ENCODE measurements around the gene ATP6V1G3. TPM values are rescaled to one million over a fixed set of nuclear protein-coding genes. Genes with fewer than 3 reads are reported as not detected.
A peak's percentile ranks its signal among the peaks of the same experiment; 100 is the strongest.

ATP6V1G3 gene
- total RNA-seq, 2 experiments from 2014 or later: not detected

DNA sequence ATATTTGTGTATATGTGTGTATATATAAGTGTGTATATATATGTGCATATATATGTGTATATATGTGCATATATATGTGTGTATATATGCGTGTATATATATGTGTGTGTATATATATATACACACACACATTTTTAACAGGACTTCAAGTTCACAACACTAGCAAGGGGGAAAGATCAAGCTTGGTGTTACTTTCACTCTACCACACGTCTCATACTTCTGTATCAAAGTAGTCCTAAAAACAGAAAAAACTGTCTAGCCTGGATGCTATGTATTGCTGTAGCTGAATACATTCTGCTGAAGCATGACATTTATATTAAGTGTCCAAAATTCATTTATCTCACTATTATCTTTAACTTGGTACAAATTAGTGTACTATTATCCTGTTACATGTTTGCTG is 17.9 kb upstream of the ATP6V1G3 start:
- Mint-ChIP-seq H3K27me3 (no peaks in the 10 kb centered on the region), H3K27ac (no peak overlapping the region), H3K4me1 (peaks cover 59% of the 10 kb centered on the region), H3K9me3 (no peaks in the 10 kb centered on the region), H3K36me3 (ENCODE audit: low read depth) (peaks cover 4% of the 10 kb centered on the region), H3K4me3 (no peak overlapping the region)
- POLR2A ChIA-PET: no interaction called here
- no peak for DNase-seq
- CTCF ChIA-PET: no interaction called here

GRCh38 chr1:198556971-198557370 is 16.5 kb upstream of the ATP6V1G3 start:
- CTCF ChIA-PET: interaction anchor here (1.0 to 1.3 kb wide), 4 partner anchors 11 to 34 kb away, joined by 3 to 6 read pairs (median 4); no protein-coding TSS in a partner anchor
- peaks cover 4% of the 10 kb centered on the region for H3K36me3 Mint-ChIP-seq (ENCODE audit: low read depth)
- peak overlapping the region; percentile 91 for H3K27ac Mint-ChIP-seq
- no peaks in the 10 kb centered on the region for H3K9me3 Mint-ChIP-seq
- peak; percentile 81 for DNase-seq
- POLR2A ChIA-PET: no interaction called here
- H3K4me3 Mint-ChIP-seq: peak overlapping the region; percentile 42
- H3K4me1 Mint-ChIP-seq: peaks cover 68% of the 10 kb centered on the region
- H3K27me3 Mint-ChIP-seq: no peaks in the 10 kb centered on the region

DNA sequence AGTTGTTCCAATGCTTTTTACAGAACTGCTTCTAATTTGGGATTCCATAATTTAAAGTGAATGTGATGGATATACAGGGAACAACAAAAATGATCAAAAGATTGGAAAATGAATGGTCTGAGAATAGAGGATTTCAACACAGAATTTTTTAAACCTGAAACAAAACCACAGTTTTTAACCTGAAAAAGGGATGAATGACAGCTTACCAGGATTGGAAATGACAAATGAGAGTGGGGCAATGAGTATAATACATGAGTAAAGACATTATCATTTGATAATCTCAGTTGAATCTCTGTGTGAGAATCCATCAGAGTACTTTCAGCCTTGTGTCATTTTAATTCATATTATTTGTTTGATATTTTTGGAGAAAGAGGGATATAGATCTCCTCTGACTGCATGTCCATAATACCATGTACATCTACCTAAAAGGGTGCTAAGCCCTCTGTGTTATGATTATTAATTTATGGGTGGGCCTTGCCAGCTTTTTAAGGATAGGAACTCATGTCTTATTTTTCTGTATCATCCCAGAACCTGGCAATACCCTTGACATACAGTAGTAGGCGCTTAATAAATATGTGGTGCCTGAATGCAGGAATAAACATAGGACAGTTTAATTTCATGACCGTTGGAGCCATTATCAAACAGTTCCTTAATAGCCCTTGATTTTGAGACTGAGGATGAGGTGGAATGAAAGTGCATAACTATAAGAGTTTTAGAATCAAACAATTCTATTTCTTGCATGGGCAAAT is 12.4 kb upstream of the ATP6V1G3 start:
- Mint-ChIP-seq H3K36me3 (ENCODE audit: low read depth) (peaks cover 4% of the 10 kb centered on the region), H3K27ac (no peak overlapping the region), H3K4me1 (peaks cover 58% of the 10 kb centered on the region), H3K27me3 (no peaks in the 10 kb centered on the region), H3K4me3 (no peak overlapping the region), H3K9me3 (peaks cover 1% of the 10 kb centered on the region)
- CTCF ChIA-PET: interaction anchor here (1.4 kb wide), 1 partner anchor 8 kb away, joined by 3 read pairs; no protein-coding TSS in a partner anchor
- POLR2A ChIA-PET: no interaction called here
- no peak for DNase-seq

GRCh38 chr1:198550941-198551524 is 10.6 kb upstream of the ATP6V1G3 start:
- H3K4me3 Mint-ChIP-seq: no peak overlapping the region
- H3K36me3 Mint-ChIP-seq (ENCODE audit: low read depth): peaks cover 9% of the 10 kb centered on the region
- peaks cover 12% of the 10 kb centered on the region for H3K9me3 Mint-ChIP-seq
- H3K27ac Mint-ChIP-seq: no peak overlapping the region
- H3K27me3 Mint-ChIP-seq: no peaks in the 10 kb centered on the region
- ChIA-PET POLR2A (interaction anchor here (0.6 to 1.1 kb wide), 2 partner anchors 70 to 131 kb away, joined by 3 read pairs; no protein-coding TSS in a partner anchor), CTCF (interaction anchor here (1.1 to 1.9 kb wide), 3 partner anchors 13 to 21 kb away, joined by 3 to 8 read pairs (median 3); no protein-coding TSS in a partner anchor)
- peaks cover 42% of the 10 kb centered on the region for H3K4me1 Mint-ChIP-seq
- no peak for DNase-seq

DNA sequence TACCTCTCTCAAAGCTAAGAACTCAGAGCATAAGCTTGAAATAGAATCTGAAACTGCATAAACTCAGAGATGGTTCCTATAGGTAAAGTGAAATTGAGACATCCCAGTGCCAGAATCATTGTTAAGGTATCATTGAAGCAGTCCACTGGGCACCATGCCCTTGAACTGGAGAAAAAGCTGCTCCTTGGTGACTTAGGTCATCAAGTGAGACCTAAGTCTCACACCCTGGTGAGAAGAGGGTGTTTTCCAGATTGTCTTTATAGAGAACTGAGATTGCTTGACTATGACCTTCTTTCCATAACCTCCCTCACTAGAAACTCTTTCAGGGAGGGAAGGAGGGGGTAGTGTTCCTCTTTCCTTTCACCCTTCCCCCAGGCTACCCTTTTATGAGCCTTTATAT is 9.4 kb upstream of the ATP6V1G3 start:
- Mint-ChIP-seq H3K4me1 (peaks cover 35% of the 10 kb centered on the region), H3K27ac (no peak overlapping the region), H3K4me3 (no peak overlapping the region), H3K36me3 (ENCODE audit: low read depth) (peaks cover 10% of the 10 kb centered on the region), H3K9me3 (peaks cover 14% of the 10 kb centered on the region), H3K27me3 (no peaks in the 10 kb centered on the region)
- ChIA-PET CTCF (interaction anchor here (0.8 to 1.9 kb wide), 7 partner anchors 10 to 76 kb away, joined by 3 to 8 read pairs (median 3); partner anchors contain the start of gene ATP6V1G3), POLR2A (no interaction called here)
- no peak for DNase-seq

DNA sequence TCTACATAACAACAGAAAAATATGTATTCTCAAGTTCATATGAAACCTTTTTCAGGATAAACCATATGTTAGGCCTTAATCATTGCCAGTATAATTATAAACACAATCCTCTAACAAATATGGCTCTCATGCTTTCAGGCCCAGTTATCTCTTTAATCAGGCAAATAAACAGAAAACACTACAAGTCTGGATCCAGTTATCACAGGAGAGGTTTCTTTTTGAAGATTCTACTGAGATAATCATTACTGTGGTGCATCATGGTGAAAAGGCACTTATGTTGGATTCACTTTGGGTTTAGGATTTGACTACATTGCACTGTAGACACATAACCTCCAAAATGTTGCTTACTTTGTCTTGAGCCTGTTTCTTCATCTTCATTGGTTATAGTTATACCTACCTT is 8.4 kb upstream of the ATP6V1G3 start:
- Mint-ChIP-seq H3K4me3 (no peak overlapping the region), H3K36me3 (ENCODE audit: low read depth) (peaks cover 10% of the 10 kb centered on the region), H3K27me3 (no peaks in the 10 kb centered on the region), H3K27ac (no peak overlapping the region), H3K4me1 (peaks cover 32% of the 10 kb centered on the region), H3K9me3 (peaks cover 14% of the 10 kb centered on the region)
- DNase-seq: no peak
- ChIA-PET POLR2A (no interaction called here), CTCF (interaction anchor here (0.8 to 1.9 kb wide), 5 partner anchors 9 to 77 kb away, joined by 3 to 8 read pairs (median 3); partner anchors contain the start of gene ATP6V1G3)

DNA sequence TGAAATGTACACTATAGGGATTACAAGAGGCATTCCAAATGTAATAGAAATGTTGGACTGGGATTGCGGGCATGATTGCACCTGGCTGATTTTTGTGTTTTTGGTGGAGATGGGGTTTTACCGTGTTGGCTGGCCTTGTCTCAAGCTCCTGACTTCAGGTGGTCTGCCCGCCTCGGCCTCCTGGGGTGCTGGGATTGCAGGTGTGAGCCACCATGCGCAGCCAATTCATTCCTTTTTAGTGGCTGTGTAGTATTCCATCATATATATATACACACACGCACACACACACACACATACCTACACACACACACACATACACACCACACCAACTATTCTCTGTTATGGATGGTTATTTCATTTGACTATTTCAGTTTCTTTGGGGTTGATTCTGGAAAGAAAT is 4.7 kb upstream of the ATP6V1G3 start:
- DNase-seq: no peak
- POLR2A ChIA-PET: no interaction called here
- H3K27me3 Mint-ChIP-seq: no peaks in the 10 kb centered on the region
- peaks cover 14% of the 10 kb centered on the region for H3K9me3 Mint-ChIP-seq
- H3K27ac Mint-ChIP-seq: no peak overlapping the region
- CTCF ChIA-PET: interaction anchor here (0.7 to 2.1 kb wide), 4 partner anchors 9 to 62 kb away, joined by 3 to 7 read pairs (median 4); no protein-coding TSS in a partner anchor
- H3K4me1 Mint-ChIP-seq: peaks cover 32% of the 10 kb centered on the region
- H3K4me3 Mint-ChIP-seq: no peak overlapping the region
- H3K36me3 Mint-ChIP-seq (ENCODE audit: low read depth): peaks cover 10% of the 10 kb centered on the region

DNA sequence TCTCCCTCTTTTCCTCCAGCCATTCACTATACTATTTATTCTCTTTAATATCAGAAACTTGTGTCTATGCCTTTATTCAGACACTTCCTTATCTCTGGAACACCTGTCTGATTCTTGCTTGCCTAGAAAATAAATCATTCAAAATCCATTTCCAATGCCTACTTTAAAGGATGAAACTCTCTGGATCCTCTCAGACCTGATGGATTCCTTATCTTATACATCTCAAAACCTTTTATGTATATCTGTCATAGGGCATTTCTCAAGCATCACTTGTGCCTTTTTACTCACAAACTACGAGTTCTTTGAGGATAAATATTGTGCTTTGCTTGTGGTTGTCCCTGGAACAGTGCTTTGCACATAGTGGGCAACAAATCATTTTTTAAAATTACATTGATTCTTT is 3.8 kb upstream of the ATP6V1G3 start:
- Mint-ChIP-seq H3K27me3 (no peaks in the 10 kb centered on the region), H3K4me1 (peaks cover 31% of the 10 kb centered on the region), H3K9me3 (peaks cover 14% of the 10 kb centered on the region), H3K27ac (no peak overlapping the region), H3K36me3 (ENCODE audit: low read depth) (peaks cover 10% of the 10 kb centered on the region), H3K4me3 (no peak overlapping the region)
- no peak for DNase-seq
- ChIA-PET CTCF (interaction anchor here (1.2 to 2.1 kb wide), 3 partner anchors 9 to 63 kb away, joined by 3 to 7 read pairs (median 4); no protein-coding TSS in a partner anchor), POLR2A (no interaction called here)

DNA sequence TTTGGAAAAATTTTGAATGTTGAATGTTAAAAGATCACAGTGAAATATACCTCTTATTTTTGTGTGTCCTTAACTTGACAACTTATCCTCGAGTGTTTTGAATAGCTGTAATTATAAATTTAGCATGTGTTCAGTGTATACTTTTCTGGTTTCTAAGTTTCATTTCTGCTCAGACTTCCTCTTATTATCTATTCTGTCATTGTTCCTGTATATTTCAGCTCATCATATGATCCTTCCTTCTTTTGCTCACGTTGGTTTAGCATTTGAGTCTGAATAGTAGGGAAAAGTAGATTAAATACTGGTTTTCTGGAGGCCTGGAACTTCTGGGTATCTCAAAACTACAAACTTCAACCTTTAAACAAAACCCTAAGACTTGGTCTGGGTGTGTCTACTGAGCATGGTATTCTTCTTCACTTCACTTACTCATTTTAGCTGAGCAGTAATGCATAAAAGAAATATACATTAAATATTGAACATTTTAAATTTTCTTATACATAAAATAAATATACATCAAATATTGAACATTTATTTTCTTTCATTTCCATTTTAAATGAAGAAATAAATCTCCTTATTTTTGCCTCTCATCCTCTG is 3.3 kb upstream of the ATP6V1G3 start:
- H3K9me3 Mint-ChIP-seq: peaks cover 14% of the 10 kb centered on the region
- peaks cover 36% of the 10 kb centered on the region for H3K4me1 Mint-ChIP-seq
- H3K36me3 Mint-ChIP-seq (ENCODE audit: low read depth): peaks cover 10% of the 10 kb centered on the region
- DNase-seq: no peak
- H3K27me3 Mint-ChIP-seq: no peaks in the 10 kb centered on the region
- ChIA-PET POLR2A (no interaction called here), CTCF (interaction anchor here (1.1 to 2.1 kb wide), 3 partner anchors 8 to 63 kb away, joined by 4 to 7 read pairs (median 4); no protein-coding TSS in a partner anchor)
- peak overlapping the region; percentile 6 for H3K27ac Mint-ChIP-seq
- H3K4me3 Mint-ChIP-seq: no peak overlapping the region

DNA sequence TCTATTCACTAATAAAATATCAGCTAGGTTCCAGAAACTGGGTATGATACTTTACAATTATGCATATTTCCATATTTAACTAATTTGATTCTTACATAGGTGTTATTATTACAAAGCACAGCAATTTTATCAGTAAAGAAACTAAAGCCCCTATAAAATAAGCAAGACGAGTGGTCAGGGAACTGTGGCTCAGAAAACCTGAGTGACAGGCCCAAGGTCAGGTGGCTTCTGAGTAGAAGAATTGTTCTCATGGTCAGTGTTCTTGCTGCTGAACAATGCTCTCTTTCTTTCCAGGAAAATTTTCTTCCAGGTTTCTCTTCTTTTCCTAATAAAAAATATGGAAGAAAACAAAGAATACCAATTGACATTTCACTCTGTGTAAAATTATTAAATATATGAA is 2.2 kb upstream of the ATP6V1G3 start:
- no peak for DNase-seq
- Mint-ChIP-seq H3K9me3 (peaks cover 12% of the 10 kb centered on the region), H3K4me3 (no peak overlapping the region), H3K27me3 (no peaks in the 10 kb centered on the region), H3K36me3 (ENCODE audit: low read depth) (peaks cover 10% of the 10 kb centered on the region), H3K4me1 (peaks cover 42% of the 10 kb centered on the region), H3K27ac (no peak overlapping the region)
- CTCF ChIA-PET: interaction anchor here (1.3 kb wide), 1 partner anchor 14 kb away, joined by 3 read pairs; no protein-coding TSS in a partner anchor
- POLR2A ChIA-PET: no interaction called here

DNA sequence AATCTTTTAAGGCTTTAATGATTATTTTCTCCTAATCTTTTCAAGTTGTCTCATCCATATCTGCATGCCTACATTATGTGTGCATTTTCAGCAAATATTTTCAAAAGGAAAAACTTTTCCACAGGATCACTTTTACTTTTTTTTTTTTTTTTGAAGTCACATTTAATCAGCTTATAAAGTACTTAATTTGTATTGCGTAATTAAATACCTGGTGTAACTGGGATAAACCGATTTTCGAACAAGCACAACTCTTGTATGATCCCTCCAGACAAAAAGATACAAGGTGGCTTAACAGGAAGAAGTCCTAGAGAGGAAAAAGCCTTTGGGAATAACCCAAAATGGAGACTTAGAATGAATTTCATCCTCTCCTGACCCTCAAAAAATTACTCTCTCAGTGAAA is 1.3 kb upstream of the ATP6V1G3 start:
- ChIA-PET CTCF (interaction anchor here (1.2 to 1.3 kb wide), 2 partner anchors 13 to 15 kb away, joined by 3 read pairs; no protein-coding TSS in a partner anchor), POLR2A (no interaction called here)
- H3K27me3 Mint-ChIP-seq: no peaks in the 10 kb centered on the region
- H3K9me3 Mint-ChIP-seq: peaks cover 6% of the 10 kb centered on the region
- H3K27ac Mint-ChIP-seq: no peak overlapping the region
- DNase-seq: no peak
- H3K4me1 Mint-ChIP-seq: peaks cover 47% of the 10 kb centered on the region
- H3K4me3 Mint-ChIP-seq: no peak overlapping the region
- peaks cover 5% of the 10 kb centered on the region for H3K36me3 Mint-ChIP-seq (ENCODE audit: low read depth)

- CTCF ChIA-PET: interaction anchor here (0.8 to 1.9 kb wide), 4 partner anchors 9 to 534 kb away, joined by 3 to 4 read pairs (median 4); no protein-coding TSS in a partner anchor
- no peak for DNase-seq
- H3K4me3 Mint-ChIP-seq: no peak overlapping the region
- H3K4me1 Mint-ChIP-seq: peaks cover 61% of the 10 kb centered on the region
- POLR2A ChIA-PET: no interaction called here
- peaks cover 5% of the 10 kb centered on the region for H3K36me3 Mint-ChIP-seq (ENCODE audit: low read depth)
- H3K9me3 Mint-ChIP-seq: peaks cover under 1% of the 10 kb centered on the region
- H3K27ac Mint-ChIP-seq: peak overlapping the region; percentile 52
- H3K27me3 Mint-ChIP-seq: no peaks in the 10 kb centered on the region
Measured at GRCh38 chr1:198538579-198539364, 1.7 kb downstream of the ATP6V1G3 start.
